HG03066 (cell line): ENCODE measurements around the gene DSTN.
"Not testable (repeated sequence)": the region's sequence is repeated elsewhere in the genome, so short reads cannot be mapped to it uniquely, and the experiment has no call there.

ENCODE experiments used
- ATAC-seq: cut with Tn5 transposase; IDR thresholded peaks from one replicate; pipeline ENCODE4 v1.9.1; 2021; ENCODE audit warnings: low read depth; ENCODE audit not compliant: unreplicated experiment

The DSTN gene

GRCh38 chr20:17647391-17648314 lies 77.8 kb downstream of the DSTN start:
- ATAC-seq, result no peak

- no peak for ATAC-seq
Measured at GRCh38 chr20:17648315-17648646, 78.4 kb downstream of the DSTN start.

- no peak for ATAC-seq
Measured at GRCh38 chr20:17648791-17649730, 79.2 kb downstream of the DSTN start.

GRCh38 chr20:17650301-17651128 lies 80.6 kb downstream of the DSTN start:
- no peak for ATAC-seq

- no peak for ATAC-seq
Measured at GRCh38 chr20:17651129-17651759, 81.4 kb downstream of the DSTN start.

- no peak for ATAC-seq
Measured at GRCh38 chr20:17651760-17652388, 82.0 kb downstream of the DSTN start.

- no peak for ATAC-seq
Measured at GRCh38 chr20:17652411-17652810, 82.5 kb downstream of the DSTN start.

- ATAC-seq, result no peak
Measured at GRCh38 chr20:17653835-17654648, 84.2 kb downstream of the DSTN start.

- ATAC-seq, result no peak
Measured at GRCh38 chr20:17654649-17655285, 84.9 kb downstream of the DSTN start.

GRCh38 chr20:17655286-17655651 lies 85.4 kb downstream of the DSTN start:
- no peak for ATAC-seq

GRCh38 chr20:17655865-17656479 lies 86.1 kb downstream of the DSTN start:
- no peak for ATAC-seq

GRCh38 chr20:17657079-17657825 lies 87.4 kb downstream of the DSTN start:
- no peak for ATAC-seq

- ATAC-seq, result no peak
Measured at GRCh38 chr20:17657898-17658647, 88.2 kb downstream of the DSTN start.

GRCh38 chr20:17658648-17658993 lies 88.7 kb downstream of the DSTN start:
- ATAC-seq, result no peak

- ATAC-seq, result not testable (repeated sequence)
Measured at GRCh38 chr20:17659344-17659743, 89.5 kb downstream of the DSTN start.
